WTC11 (cell line): ENCODE data around the gene WDFY4. TPM values are rescaled to one million over a fixed set of nuclear protein-coding genes. Genes with fewer than 3 reads are reported as not detected.

Experiments used
- ATAC-seq: fragments of 200-7000 bp; cut with Tn5 transposase; 2 replicates; pipeline ENCODE4 v1.10.0; 2021; ENCODE audit warnings: mild to moderate bottlenecking, moderate library complexity
- CTCF ChIA-PET: fragments of 300-600 bp; sonication (Branson Sonifier 250); formaldehyde crosslinking; loops from one replicate; lab custom pipeline; 2021; ENCODE audit warnings: antibody characterized with exemption; lab: Charles Lee
- POLR2A ChIA-PET: fragments of 350-600 bp; sonication (Branson Sonifier 250); formaldehyde crosslinking; loops from one replicate; lab custom pipeline; 2021; ENCODE audit warnings: antibody characterized with exemption; lab: Charles Lee
- DNase-seq: peaks from one replicate; pipeline ENCODE4 v3.0.0; 2021; ENCODE audit warnings: low spot score
- H3K27ac Mint-ChIP-seq: 2 replicates; pipeline ENCODE4 v1.8.0; 2021; ENCODE audit warnings: mixed read lengths
- H3K27me3 Mint-ChIP-seq: 2 replicates; pipeline ENCODE4 v1.8.0; 2021; ENCODE audit warnings: low read depth, mild to moderate bottlenecking, moderate library complexity, mixed read lengths
- H3K36me3 Mint-ChIP-seq: 2 replicates; pipeline ENCODE4 v1.8.0; 2021; ENCODE audit warnings: mixed read lengths
- H3K4me1 Mint-ChIP-seq: 2 replicates; pipeline ENCODE4 v1.8.0; 2022; ENCODE audit warnings: mixed read lengths
- H3K4me3 Mint-ChIP-seq: 2 replicates; pipeline ENCODE4 v1.8.0; 2021; ENCODE audit warnings: mild to moderate bottlenecking, moderate library complexity, mixed read lengths
- H3K9me3 Mint-ChIP-seq: 2 replicates; pipeline ENCODE4 v1.8.0; 2021; ENCODE audit warnings: mixed read lengths
- EMX1 ChIP-seq: fragments of 250-450 bp; sonication (Bioruptor Pico); IDR thresholded peaks from 2 replicates; pipeline ENCODE4 v1.8.0; 2021; ENCODE audit warnings: mild to moderate bottlenecking
- GABPB1 ChIP-seq: sonication (generic); formaldehyde crosslinking; IDR thresholded peaks from 2 replicates; pipeline ENCODE4 v1.8.1; 2023; ENCODE audit warnings: mild to moderate bottlenecking, missing genetic modification reagents
- HMGA2 ChIP-seq: fragments of 250-450 bp; sonication (Bioruptor Pico); IDR thresholded peaks from 2 replicates; pipeline ENCODE4 v1.4.0; 2021; ENCODE audit warnings: mild to moderate bottlenecking, moderate library complexity
- IRF2 ChIP-seq: sonication (generic); formaldehyde crosslinking; IDR thresholded peaks from 2 replicates; pipeline ENCODE4 v1.8.0; 2022; ENCODE audit warnings: low read depth, missing genetic modification reagents, borderline replicate concordance
- JAZF1 ChIP-seq: fragments of 250-450 bp; sonication (Bioruptor Pico); IDR thresholded peaks from 2 replicates; pipeline ENCODE4 v1.9.0; 2021; ENCODE audit warnings: moderate library complexity, mild to moderate bottlenecking, inconsistent platforms
- MYBL2 ChIP-seq: sonication (generic); formaldehyde crosslinking; IDR thresholded peaks from 2 replicates; pipeline ENCODE4 v1.8.1; 2023; ENCODE audit warnings: mild to moderate bottlenecking, moderate library complexity, missing genetic modification reagents
- NFYB ChIP-seq: sonication (generic); formaldehyde crosslinking; conservative IDR thresholded peaks from 2 replicates; pipeline ENCODE4 v1.8.0; 2022; ENCODE audit warnings: low read depth, missing genetic modification reagents
- NR1H2 ChIP-seq: sonication (generic); formaldehyde crosslinking; IDR thresholded peaks from 2 replicates; pipeline ENCODE4 v1.9.0; 2021; ENCODE audit warnings: mild to moderate bottlenecking, moderate library complexity, missing genetic modification reagents
- PRRX2 ChIP-seq: fragments of 250-450 bp; sonication (Bioruptor Pico); IDR thresholded peaks from 2 replicates; pipeline ENCODE4 v1.8.0; 2021; ENCODE audit warnings: mild to moderate bottlenecking
- RELA ChIP-seq: sonication (generic); formaldehyde crosslinking; IDR thresholded peaks from 2 replicates; pipeline ENCODE4 v1.8.1; 2022; ENCODE audit warnings: missing genetic modification reagents, mild to moderate bottlenecking, borderline replicate concordance
- RORB ChIP-seq: fragments of 250-450 bp; sonication (Bioruptor Pico); IDR thresholded peaks from 2 replicates; pipeline ENCODE4 v1.9.0; 2021; ENCODE audit warnings: mild to moderate bottlenecking
- TP53 ChIP-seq: sonication (generic); formaldehyde crosslinking; IDR thresholded peaks from 2 replicates; pipeline ENCODE4 v1.8.1; 2023; ENCODE audit warnings: mild to moderate bottlenecking, missing genetic modification reagents
- USF1 ChIP-seq: sonication (generic); formaldehyde crosslinking; IDR thresholded peaks from 2 replicates; pipeline ENCODE4 v1.8.0; 2022; ENCODE audit warnings: mild to moderate bottlenecking, missing genetic modification reagents
- ZNF121 ChIP-seq: sonication (generic); formaldehyde crosslinking; IDR thresholded peaks from 2 replicates; pipeline ENCODE4 v1.8.0; 2023; ENCODE audit warnings: missing genetic modification reagents
- ZNF138 ChIP-seq: sonication (generic); formaldehyde crosslinking; conservative IDR thresholded peaks from 2 replicates; pipeline ENCODE4 v1.8.1; 2022; ENCODE audit warnings: mild to moderate bottlenecking, moderate library complexity, missing genetic modification reagents
- ZNF232 ChIP-seq: sonication (generic); formaldehyde crosslinking; IDR thresholded peaks from 2 replicates; pipeline ENCODE4 v1.8.0; 2022; ENCODE audit warnings: mild to moderate bottlenecking, missing genetic modification reagents
- ZNF317 ChIP-seq: sonication (generic); formaldehyde crosslinking; IDR thresholded peaks from 2 replicates; pipeline ENCODE4 v1.8.1; 2023; ENCODE audit warnings: low read depth, mild to moderate bottlenecking, moderate library complexity, missing genetic modification reagents, borderline replicate concordance
- ZNF416 ChIP-seq: fragments of 250-450 bp; sonication (Bioruptor Pico); IDR thresholded peaks from 2 replicates; pipeline ENCODE4 v1.9.0; 2021; ENCODE audit warnings: mild to moderate bottlenecking, inconsistent platforms
- ZNF425 ChIP-seq: fragments of 250-450 bp; sonication (Bioruptor Pico); conservative IDR thresholded peaks from 2 replicates; pipeline ENCODE4 v1.9.0; 2021; ENCODE audit warnings: mild to moderate bottlenecking
- total RNA-seq: library from RNA; stranded (reverse); gene quantifications from 3 replicates; pipeline ENCODE4 v1.2.3, GENCODE V29; 2021
- TF ChIP-seq, protein P1 (sequence below): fragments of 250-450 bp; sonication (Bioruptor Pico); IDR thresholded peaks from 2 replicates; pipeline ENCODE4 v1.9.0; 2021; ENCODE audit warnings: mild to moderate bottlenecking
- TF ChIP-seq, protein P2 (sequence below): sonication (generic); formaldehyde crosslinking; IDR thresholded peaks from 2 replicates; pipeline ENCODE4 v1.8.0; 2022; ENCODE audit warnings: missing genetic modification reagents
- TF ChIP-seq, protein P3 (sequence below): sonication (generic); formaldehyde crosslinking; conservative IDR thresholded peaks from 2 replicates; pipeline ENCODE4 v1.8.1; 2023; ENCODE audit warnings: mild to moderate bottlenecking, low read depth, missing genetic modification reagents, moderate library complexity
- TF ChIP-seq, protein P4 (sequence below): sonication (generic); formaldehyde crosslinking; IDR thresholded peaks from 2 replicates; pipeline ENCODE4 v1.8.1; 2023; ENCODE audit warnings: mild to moderate bottlenecking, missing genetic modification reagents, moderate library complexity
- TF ChIP-seq, protein P5 (sequence below): sonication (generic); formaldehyde crosslinking; IDR thresholded peaks from 2 replicates; pipeline ENCODE4 v1.8.1; 2022; ENCODE audit warnings: mild to moderate bottlenecking, missing genetic modification reagents, moderate library complexity, borderline replicate concordance

The WDFY4 gene
- total RNA-seq, 1 experiment from 2014 or later, result 0.13 TPM

- POLR2A ChIA-PET, result no interaction called here
These were observed 14.4 kb downstream of the WDFY4 start for GRCh38 chr10:48699011-48699627.

DNA sequence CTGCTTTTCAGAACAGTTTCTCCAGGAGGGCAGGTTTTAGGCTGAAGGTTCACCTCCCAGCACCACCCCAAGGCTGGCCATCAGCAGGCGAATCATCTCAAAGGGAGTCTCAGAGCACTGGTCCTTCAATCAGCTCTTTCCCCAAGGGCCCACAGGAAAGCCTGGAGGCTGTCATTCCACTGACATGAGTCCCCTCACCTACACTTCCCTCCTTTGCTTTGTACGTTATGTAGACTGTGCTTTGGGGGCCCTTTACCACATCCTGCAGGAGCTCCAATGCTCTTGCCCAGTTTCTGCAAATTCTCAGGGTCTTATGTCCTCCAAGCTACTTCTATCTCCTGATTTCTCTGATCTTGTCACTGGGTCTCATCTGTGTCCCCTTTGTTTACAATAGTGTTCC, 15.4 kb downstream of the WDFY4 start:
- no peak overlapping the region for H3K4me3 Mint-ChIP-seq
- no peak for ATAC-seq
- H3K36me3 Mint-ChIP-seq, result no peaks in the 10 kb centered on the region
- H3K27me3 Mint-ChIP-seq, result no peaks in the 10 kb centered on the region; the same call in 1 of the 2 replicates
- DNase-seq, result no peak
- H3K9me3 Mint-ChIP-seq, result no peaks in the 10 kb centered on the region
- ChIA-PET POLR2A (no interaction called here), CTCF (no interaction called here)
- no peaks in the 10 kb centered on the region for H3K4me1 Mint-ChIP-seq
- H3K27ac Mint-ChIP-seq, result no peak overlapping the region
- TF ChIP-seq GABPB1 (CRISPR knock-in tag) (no peak), JAZF1 (CRISPR knock-in tag) (no peak), EMX1 (no peak), RELA (CRISPR knock-in tag) (no peak), ZNF232 (CRISPR knock-in tag) (no peak), NFYB (CRISPR knock-in tag) (no peak), ZNF138 (no peak), NR1H2 (no peak), HMGA2 (CRISPR knock-in tag) (no peak), ZNF416 (CRISPR knock-in tag) (no peak), ZNF317 (CRISPR knock-in tag) (no peak)
- TF ChIP-seq, protein P1, sequence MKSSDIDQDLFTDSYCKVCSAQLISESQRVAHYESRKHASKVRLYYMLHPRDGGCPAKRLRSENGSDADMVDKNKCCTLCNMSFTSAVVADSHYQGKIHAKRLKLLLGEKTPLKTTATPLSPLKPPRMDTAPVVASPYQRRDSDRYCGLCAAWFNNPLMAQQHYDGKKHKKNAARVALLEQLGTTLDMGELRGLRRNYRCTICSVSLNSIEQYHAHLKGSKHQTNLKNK (CRISPR knock-in tag), result no peak
- TF ChIP-seq, protein P2, sequence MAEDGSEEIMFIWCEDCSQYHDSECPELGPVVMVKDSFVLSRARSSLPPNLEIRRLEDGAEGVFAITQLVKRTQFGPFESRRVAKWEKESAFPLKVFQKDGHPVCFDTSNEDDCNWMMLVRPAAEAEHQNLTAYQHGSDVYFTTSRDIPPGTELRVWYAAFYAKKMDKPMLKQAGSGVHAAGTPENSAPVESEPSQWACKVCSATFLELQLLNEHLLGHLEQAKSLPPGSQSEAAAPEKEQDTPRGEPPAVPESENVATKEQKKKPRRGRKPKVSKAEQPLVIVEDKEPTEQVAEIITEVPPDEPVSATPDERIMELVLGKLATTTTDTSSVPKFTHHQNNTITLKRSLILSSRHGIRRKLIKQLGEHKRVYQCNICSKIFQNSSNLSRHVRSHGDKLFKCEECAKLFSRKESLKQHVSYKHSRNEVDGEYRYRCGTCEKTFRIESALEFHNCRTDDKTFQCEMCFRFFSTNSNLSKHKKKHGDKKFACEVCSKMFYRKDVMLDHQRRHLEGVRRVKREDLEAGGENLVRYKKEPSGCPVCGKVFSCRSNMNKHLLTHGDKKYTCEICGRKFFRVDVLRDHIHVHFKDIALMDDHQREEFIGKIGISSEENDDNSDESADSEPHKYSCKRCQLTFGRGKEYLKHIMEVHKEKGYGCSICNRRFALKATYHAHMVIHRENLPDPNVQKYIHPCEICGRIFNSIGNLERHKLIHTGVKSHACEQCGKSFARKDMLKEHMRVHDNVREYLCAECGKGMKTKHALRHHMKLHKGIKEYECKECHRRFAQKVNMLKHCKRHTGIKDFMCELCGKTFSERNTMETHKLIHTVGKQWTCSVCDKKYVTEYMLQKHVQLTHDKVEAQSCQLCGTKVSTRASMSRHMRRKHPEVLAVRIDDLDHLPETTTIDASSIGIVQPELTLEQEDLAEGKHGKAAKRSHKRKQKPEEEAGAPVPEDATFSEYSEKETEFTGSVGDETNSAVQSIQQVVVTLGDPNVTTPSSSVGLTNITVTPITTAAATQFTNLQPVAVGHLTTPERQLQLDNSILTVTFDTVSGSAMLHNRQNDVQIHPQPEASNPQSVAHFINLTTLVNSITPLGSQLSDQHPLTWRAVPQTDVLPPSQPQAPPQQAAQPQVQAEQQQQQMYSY, result no peak
- TF ChIP-seq, protein P3, sequence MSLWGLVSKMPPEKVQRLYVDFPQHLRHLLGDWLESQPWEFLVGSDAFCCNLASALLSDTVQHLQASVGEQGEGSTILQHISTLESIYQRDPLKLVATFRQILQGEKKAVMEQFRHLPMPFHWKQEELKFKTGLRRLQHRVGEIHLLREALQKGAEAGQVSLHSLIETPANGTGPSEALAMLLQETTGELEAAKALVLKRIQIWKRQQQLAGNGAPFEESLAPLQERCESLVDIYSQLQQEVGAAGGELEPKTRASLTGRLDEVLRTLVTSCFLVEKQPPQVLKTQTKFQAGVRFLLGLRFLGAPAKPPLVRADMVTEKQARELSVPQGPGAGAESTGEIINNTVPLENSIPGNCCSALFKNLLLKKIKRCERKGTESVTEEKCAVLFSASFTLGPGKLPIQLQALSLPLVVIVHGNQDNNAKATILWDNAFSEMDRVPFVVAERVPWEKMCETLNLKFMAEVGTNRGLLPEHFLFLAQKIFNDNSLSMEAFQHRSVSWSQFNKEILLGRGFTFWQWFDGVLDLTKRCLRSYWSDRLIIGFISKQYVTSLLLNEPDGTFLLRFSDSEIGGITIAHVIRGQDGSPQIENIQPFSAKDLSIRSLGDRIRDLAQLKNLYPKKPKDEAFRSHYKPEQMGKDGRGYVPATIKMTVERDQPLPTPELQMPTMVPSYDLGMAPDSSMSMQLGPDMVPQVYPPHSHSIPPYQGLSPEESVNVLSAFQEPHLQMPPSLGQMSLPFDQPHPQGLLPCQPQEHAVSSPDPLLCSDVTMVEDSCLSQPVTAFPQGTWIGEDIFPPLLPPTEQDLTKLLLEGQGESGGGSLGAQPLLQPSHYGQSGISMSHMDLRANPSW, result no peak

More at GRCh38 chr10:48699011-48699627, 14.4 kb downstream of the WDFY4 start:
- no peaks in the 10 kb centered on the region for H3K4me1 Mint-ChIP-seq
- DNase-seq (no peak), ATAC-seq (no peak)
- no peaks in the 10 kb centered on the region for H3K36me3 Mint-ChIP-seq
- TF ChIP-seq TP53 (CRISPR knock-in tag) (no peak), ZNF121 (no peak), NR1H2 (no peak), USF1 (CRISPR knock-in tag) (no peak), IRF2 (CRISPR knock-in tag) (no peak), MYBL2 (CRISPR knock-in tag) (no peak), ZNF425 (CRISPR knock-in tag) (no peak), GABPB1 (CRISPR knock-in tag) (no peak), PRRX2 (CRISPR knock-in tag) (no peak), RORB (no peak)
- TF ChIP-seq, protein P4, sequence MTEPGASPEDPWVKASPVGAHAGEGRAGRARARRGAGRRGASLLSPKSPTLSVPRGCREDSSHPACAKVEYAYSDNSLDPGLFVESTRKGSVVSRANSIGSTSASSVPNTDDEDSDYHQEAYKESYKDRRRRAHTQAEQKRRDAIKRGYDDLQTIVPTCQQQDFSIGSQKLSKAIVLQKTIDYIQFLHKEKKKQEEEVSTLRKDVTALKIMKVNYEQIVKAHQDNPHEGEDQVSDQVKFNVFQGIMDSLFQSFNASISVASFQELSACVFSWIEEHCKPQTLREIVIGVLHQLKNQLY (CRISPR knock-in tag), result no peak
- TF ChIP-seq, protein P5, sequence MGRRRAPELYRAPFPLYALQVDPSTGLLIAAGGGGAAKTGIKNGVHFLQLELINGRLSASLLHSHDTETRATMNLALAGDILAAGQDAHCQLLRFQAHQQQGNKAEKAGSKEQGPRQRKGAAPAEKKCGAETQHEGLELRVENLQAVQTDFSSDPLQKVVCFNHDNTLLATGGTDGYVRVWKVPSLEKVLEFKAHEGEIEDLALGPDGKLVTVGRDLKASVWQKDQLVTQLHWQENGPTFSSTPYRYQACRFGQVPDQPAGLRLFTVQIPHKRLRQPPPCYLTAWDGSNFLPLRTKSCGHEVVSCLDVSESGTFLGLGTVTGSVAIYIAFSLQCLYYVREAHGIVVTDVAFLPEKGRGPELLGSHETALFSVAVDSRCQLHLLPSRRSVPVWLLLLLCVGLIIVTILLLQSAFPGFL (CRISPR knock-in tag), result no peak
- H3K27me3 Mint-ChIP-seq, result no peaks in the 10 kb centered on the region; the same call in 1 of the 2 replicates
- H3K9me3 Mint-ChIP-seq, result no peaks in the 10 kb centered on the region
- H3K27ac Mint-ChIP-seq, result no peak overlapping the region
- H3K4me3 Mint-ChIP-seq, result no peak overlapping the region
- CTCF ChIA-PET, result no interaction called here
